Measurements from ENCODE around the gene COA8. TPM values are rescaled to one million over a fixed set of nuclear protein-coding genes. Genes with fewer than 3 reads are reported as not detected.

COA8 gene
- total and polyA plus RNA-seq, 2 donors from 2014 or later: 40.7 to 65.1 TPM

- Histone ChIP-seq H3K27me3 (ENCODE audit: control insufficient read depth, insufficient read depth, low read length) (no peaks in the 10 kb centered on the region), H3K27ac (ENCODE audit: low read depth in 2 of 2, low read length in 2 of 2) (peak overlapping the region; percentile 99), H3K9ac (ENCODE audit: low read length in 3 of 3) (peak overlapping the region; percentile 42 to 94 (median 86)), H3K9me3 (ENCODE audit: control insufficient read depth in 2 of 3, insufficient read depth in 1 of 3, low read length in 3 of 3) (no peaks in the 10 kb centered on the region), H3K4me1 (ENCODE audit: control insufficient read depth in 2 of 3, insufficient read depth in 2 of 3, low read depth in 1 of 3, low read length in 3 of 3) (peaks cover 0 to 22% (median 7%) of the 10 kb centered on the region in 3 donors), H3K36me3 (ENCODE audit: control insufficient read depth in 2 of 3, insufficient read depth in 3 of 3, low read length in 3 of 3) (no peaks in the 10 kb centered on the region), H3K4me3 (ENCODE audit: low read length in 3 of 3) (peak overlapping the region; percentile 62 to 82 (median 80))
- intact Hi-C loops (cut with DNase I): no loop called here
- DNase-seq: peak in 4 of 5 donors; percentile 57 to 88 (median 76)
- TF ChIP-seq CTCF (IDR thresholded peaks at IDR 0.05; ENCODE audit: borderline replicate concordance, extremely low read depth, insufficient read depth): no peak
- FAIRE-seq: no peak
These were observed 66.9 kb downstream of the COA8 start for GRCh38 chr14:103629503-103630121.

GRCh38 chr14:103630364-103631108 is 67.8 kb downstream of the COA8 start:
- DNase-seq (peak in 3 of 5 donors; percentile 17 to 46 (median 29)), FAIRE-seq (no peak)
- peak overlapping the region; percentile 62 to 82 (median 80) for H3K4me3 ChIP-seq (ENCODE audit: low read length in 3 of 3)
- H3K27me3 ChIP-seq (ENCODE audit: control insufficient read depth, insufficient read depth, low read length): no peaks in the 10 kb centered on the region
- H3K4me1 ChIP-seq (ENCODE audit: control insufficient read depth in 2 of 3, insufficient read depth in 2 of 3, low read depth in 1 of 3, low read length in 3 of 3): peaks cover 0 to 19% (median 7%) of the 10 kb centered on the region in 3 donors
- TF ChIP-seq CTCF (IDR thresholded peaks at IDR 0.05; ENCODE audit: borderline replicate concordance, extremely low read depth, insufficient read depth): no peak
- H3K27ac ChIP-seq (ENCODE audit: low read depth in 2 of 2, low read length in 2 of 2): no peak overlapping the region
- intact Hi-C loops (cut with DNase I): no loop called here
- H3K36me3 ChIP-seq (ENCODE audit: control insufficient read depth in 2 of 3, insufficient read depth in 3 of 3, low read length in 3 of 3): no peaks in the 10 kb centered on the region
- H3K9ac ChIP-seq (ENCODE audit: low read length in 3 of 3): peak overlapping the region; percentile 10 to 94 (median 42)
- no peaks in the 10 kb centered on the region for H3K9me3 ChIP-seq (ENCODE audit: control insufficient read depth in 2 of 3, insufficient read depth in 1 of 3, low read length in 3 of 3)

DNA sequence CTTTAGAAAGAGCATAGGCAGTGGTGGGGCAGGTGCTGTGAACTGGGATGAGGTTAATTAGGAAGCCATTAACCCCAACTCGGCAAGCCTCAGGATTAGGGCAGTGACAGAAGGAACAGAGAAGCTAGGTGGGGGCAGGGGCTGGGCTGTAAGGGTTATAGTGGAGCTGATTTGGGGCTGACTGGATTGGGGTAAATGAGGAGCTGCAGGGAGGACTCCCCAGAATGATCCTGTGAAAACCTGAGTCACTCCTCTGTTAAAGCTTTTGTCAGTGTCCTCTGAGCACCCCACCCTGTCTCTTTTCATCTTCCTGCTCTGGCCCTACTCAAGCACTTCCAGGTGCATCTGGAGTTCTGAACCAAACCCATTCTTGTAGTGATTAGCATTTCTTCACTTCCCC is 70.6 kb downstream of the COA8 start:
- Histone ChIP-seq H3K27ac (ENCODE audit: low read depth in 2 of 2, low read length in 2 of 2) (no peak overlapping the region), H3K27me3 (ENCODE audit: control insufficient read depth, insufficient read depth, low read length) (no peaks in the 10 kb centered on the region), H3K9me3 (ENCODE audit: control insufficient read depth in 2 of 3, insufficient read depth in 1 of 3, low read length in 3 of 3) (no peaks in the 10 kb centered on the region), H3K36me3 (ENCODE audit: control insufficient read depth in 2 of 3, insufficient read depth in 3 of 3, low read length in 3 of 3) (no peaks in the 10 kb centered on the region), H3K4me1 (ENCODE audit: control insufficient read depth in 2 of 3, insufficient read depth in 2 of 3, low read depth in 1 of 3, low read length in 3 of 3) (peaks cover 0 to 18% (median 14%) of the 10 kb centered on the region in 3 donors), H3K4me3 (ENCODE audit: low read length in 3 of 3) (no peak overlapping the region), H3K9ac (ENCODE audit: low read length in 3 of 3) (no peak overlapping the region)
- no peak for TF ChIP-seq CTCF (IDR thresholded peaks at IDR 0.05; ENCODE audit: borderline replicate concordance, extremely low read depth, insufficient read depth)
- FAIRE-seq (no peak), DNase-seq (no peak)
- intact Hi-C loops (cut with DNase I): no loop called here

Data from kidney (tissue), 14 donors.